ENCODE data around the gene MYO1F.

The MYO1F gene

GRCh38 chr19:8596168-8596567, 18.9 kb upstream of the MYO1F start:
- TF ChIP-seq CTCF (IDR thresholded peaks at IDR 0.05; ENCODE audit: insufficient read depth, low read length, poor library complexity, severe bottlenecking) = no peak

GRCh38 chr19:8595651-8596050, 18.4 kb upstream of the MYO1F start:
- DNase-seq (ENCODE audit: extremely low read depth, insufficient read length) = no peak
- Histone ChIP-seq H3K4me3 (replicated peaks; ENCODE audit: low read depth, low read length) (no peak overlapping the region), H3K27me3 (replicated peaks; ENCODE audit: control insufficient read depth, insufficient read depth, low read length) (no peaks in the 10 kb centered on the region), H3K36me3 (ENCODE audit: control insufficient read depth, insufficient read depth, low read length) (no peaks in the 10 kb centered on the region)
- no peak for TF ChIP-seq CTCF (IDR thresholded peaks at IDR 0.05; ENCODE audit: insufficient read depth, low read length, poor library complexity, severe bottlenecking)

More at GRCh38 chr19:8596168-8596567, 18.9 kb upstream of the MYO1F start:
- no peaks in the 10 kb centered on the region for H3K36me3 ChIP-seq (ENCODE audit: control insufficient read depth, insufficient read depth, low read length)
- H3K4me3 ChIP-seq (replicated peaks; ENCODE audit: low read depth, low read length) = no peak overlapping the region
- H3K27me3 ChIP-seq (replicated peaks; ENCODE audit: control insufficient read depth, insufficient read depth, low read length) = no peaks in the 10 kb centered on the region
- no peak for DNase-seq (ENCODE audit: extremely low read depth, insufficient read length)

- no peaks in the 10 kb centered on the region for H3K36me3 ChIP-seq (ENCODE audit: control insufficient read depth, insufficient read depth, low read length)
- H3K27me3 ChIP-seq (replicated peaks; ENCODE audit: control insufficient read depth, insufficient read depth, low read length) = no peaks in the 10 kb centered on the region
- H3K4me3 ChIP-seq (replicated peaks; ENCODE audit: low read depth, low read length) = no peak overlapping the region
- no peak for TF ChIP-seq CTCF (IDR thresholded peaks at IDR 0.05; ENCODE audit: insufficient read depth, low read length, poor library complexity, severe bottlenecking)
- DNase-seq (ENCODE audit: extremely low read depth, insufficient read length) = no peak
These were observed 16.7 kb upstream of the MYO1F start for GRCh38 chr19:8593931-8594330.

- no peak for TF ChIP-seq CTCF (IDR thresholded peaks at IDR 0.05; ENCODE audit: insufficient read depth, low read length, poor library complexity, severe bottlenecking)
- peak; percentile 68 for DNase-seq (ENCODE audit: extremely low read depth, insufficient read length)
- Histone ChIP-seq H3K36me3 (ENCODE audit: control insufficient read depth, insufficient read depth, low read length) (no peaks in the 10 kb centered on the region), H3K4me3 (replicated peaks; ENCODE audit: low read depth, low read length) (no peak overlapping the region), H3K27me3 (replicated peaks; ENCODE audit: control insufficient read depth, insufficient read depth, low read length) (no peaks in the 10 kb centered on the region)
These were observed 15.2 kb upstream of the MYO1F start for GRCh38 chr19:8592231-8593009.

DNA sequence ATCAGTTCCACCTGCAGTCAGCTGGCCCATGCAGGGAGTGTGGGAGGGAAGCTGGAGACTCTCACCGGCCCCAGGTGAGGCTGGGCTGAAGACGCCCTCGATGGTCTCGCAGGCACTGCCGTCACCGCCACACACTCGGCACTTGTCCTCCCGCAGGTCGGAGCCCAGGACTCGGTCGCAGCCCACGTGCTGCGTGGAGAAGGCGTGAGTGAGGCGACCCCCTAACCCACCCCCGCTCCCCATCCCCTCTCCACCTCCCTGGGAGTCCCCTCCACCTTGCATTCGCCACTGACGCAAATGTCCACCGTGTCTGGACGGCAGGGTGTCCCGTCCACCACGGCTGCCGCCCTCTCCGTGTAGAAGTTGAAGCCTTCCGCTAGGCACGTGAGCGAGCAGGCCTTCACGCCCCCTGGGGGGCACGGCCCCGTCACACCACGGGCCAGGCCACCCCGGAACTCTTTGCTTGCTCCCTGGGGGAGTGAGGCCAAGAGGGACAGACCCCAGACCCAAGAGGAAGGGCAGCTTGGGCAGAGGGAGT, 12.0 kb upstream of the MYO1F start:
- no peak for TF ChIP-seq CTCF (IDR thresholded peaks at IDR 0.05; ENCODE audit: insufficient read depth, low read length, poor library complexity, severe bottlenecking)
- Histone ChIP-seq H3K4me3 (replicated peaks; ENCODE audit: low read depth, low read length) (no peak overlapping the region), H3K27me3 (replicated peaks; ENCODE audit: control insufficient read depth, insufficient read depth, low read length) (no peaks in the 10 kb centered on the region), H3K36me3 (ENCODE audit: control insufficient read depth, insufficient read depth, low read length) (no peaks in the 10 kb centered on the region)
- DNase-seq (ENCODE audit: extremely low read depth, insufficient read length) = no peak
